Hepatocyte (in vitro differentiated cells): ENCODE data around the gene MAPKAP1. TPM values are rescaled to one million over a fixed set of nuclear protein-coding genes. Genes with fewer than 3 reads are reported as not detected.

ENCODE experiments used
- DNase-seq: peaks from one replicate; pipeline ENCODE4 v3.0.0-alpha.2; 2016; ENCODE audit warnings: low spot score
- H2AFZ ChIP-seq: fragments of 200-600 bp; sonication (generic); 2 replicates; pipeline ENCODE4 v1.6.0; 2016; ENCODE audit warnings: antibody characterized with exemption, mild to moderate bottlenecking
- H3K27ac ChIP-seq: fragments of 200-600 bp; sonication (generic); 2 replicates; pipeline ENCODE4 v1.5.1; 2016; ENCODE audit warnings: mild to moderate bottlenecking
- H3K27me3 ChIP-seq: fragments of 200-600 bp; sonication (generic); 2 replicates; pipeline ENCODE4 v1.6.1; 2016
- H3K36me3 ChIP-seq: fragments of 200-600 bp; sonication (generic); replicated peaks from 2 replicates; pipeline ENCODE4 v1.5.1; 2016; ENCODE audit warnings: low read depth; ENCODE audit not compliant: insufficient read depth
- H3K4me1 ChIP-seq: fragments of 200-600 bp; sonication (generic); 2 replicates; pipeline ENCODE4 v1.5.1; 2016; ENCODE audit warnings: mild to moderate bottlenecking, moderate library complexity; ENCODE audit not compliant: insufficient read depth
- H3K4me2 ChIP-seq: fragments of 200-600 bp; sonication (generic); 2 replicates; pipeline ENCODE4 v1.6.0; 2016
- H3K4me3 ChIP-seq: fragments of 200-600 bp; sonication (generic); 2 replicates; pipeline ENCODE4 v1.5.1; 2016; ENCODE audit warnings: mild to moderate bottlenecking
- H3K79me2 ChIP-seq: fragments of 200-600 bp; sonication (generic); 2 replicates; pipeline ENCODE4 v1.6.0; 2017; ENCODE audit warnings: mild to moderate bottlenecking
- H3K9me2 ChIP-seq: fragments of 200-600 bp; sonication (generic); replicated peaks from 2 replicates; pipeline ENCODE4 v1.6.0; 2017; ENCODE audit warnings: mild to moderate bottlenecking; ENCODE audit not compliant: insufficient read depth
- H3K9me3 ChIP-seq: fragments of 200-600 bp; sonication (generic); 2 replicates; pipeline ENCODE4 v1.5.1; 2016; ENCODE audit warnings: low read depth, mild to moderate bottlenecking
- H4K20me1 ChIP-seq: fragments of 200-600 bp; sonication (generic); 2 replicates; pipeline ENCODE4 v1.6.0; 2016; ENCODE audit warnings: mild to moderate bottlenecking; ENCODE audit not compliant: insufficient read depth, poor library complexity, severe bottlenecking
- EZH2 ChIP-seq: fragments of 200-600 bp; sonication (generic); IDR thresholded peaks from 2 replicates; pipeline ENCODE4 v1.6.1; 2016; ENCODE audit warnings: antibody characterized with exemption, mild to moderate bottlenecking, borderline replicate concordance
- EZH2phosphoT487 ChIP-seq: fragments of 200-600 bp; sonication (generic); IDR thresholded peaks from one replicate; pipeline ENCODE4 v1.6.1; 2018; ENCODE audit warnings: antibody characterized with exemption, mild to moderate bottlenecking, low read depth, moderate library complexity; ENCODE audit not compliant: unreplicated experiment, severe bottlenecking
- WGBS: methylation state at CpG from one replicate; pipeline ENCODE4 v1.1.6; 2016; ENCODE audit warnings: low lambda C conversion rate; ENCODE audit errors: missing lambda C conversion rate; 5-methylcytosine and 5-hydroxymethylcytosine counted together
- polyA plus RNA-seq: library from polyadenylated mRNA; unstranded; fragments of >200 nt; fragmentation: Nextera tagmentation; extraction: Ambion mirVana; gene quantifications from 2 replicates; pipeline ENCODE4 v1.2.1, GENCODE V29; 2016
- total RNA-seq: library from RNA; depleted of rRNA; stranded (reverse); fragments of >200 nt; gene quantifications from 2 replicates; pipeline ENCODE4 v1.2.3, GENCODE V29; 2014
- TF ChIP-seq, protein P1 (sequence below): fragments of 200-600 bp; sonication (generic); IDR thresholded peaks from 2 replicates; pipeline ENCODE4 v1.5.1; 2016; ENCODE audit warnings: antibody characterized with exemption, mild to moderate bottlenecking; ENCODE audit not compliant: poor library complexity

Gene MAPKAP1
- total and polyA plus RNA-seq, 2 experiments from 2014 or later = 74.5 to 79.4 TPM

DNA sequence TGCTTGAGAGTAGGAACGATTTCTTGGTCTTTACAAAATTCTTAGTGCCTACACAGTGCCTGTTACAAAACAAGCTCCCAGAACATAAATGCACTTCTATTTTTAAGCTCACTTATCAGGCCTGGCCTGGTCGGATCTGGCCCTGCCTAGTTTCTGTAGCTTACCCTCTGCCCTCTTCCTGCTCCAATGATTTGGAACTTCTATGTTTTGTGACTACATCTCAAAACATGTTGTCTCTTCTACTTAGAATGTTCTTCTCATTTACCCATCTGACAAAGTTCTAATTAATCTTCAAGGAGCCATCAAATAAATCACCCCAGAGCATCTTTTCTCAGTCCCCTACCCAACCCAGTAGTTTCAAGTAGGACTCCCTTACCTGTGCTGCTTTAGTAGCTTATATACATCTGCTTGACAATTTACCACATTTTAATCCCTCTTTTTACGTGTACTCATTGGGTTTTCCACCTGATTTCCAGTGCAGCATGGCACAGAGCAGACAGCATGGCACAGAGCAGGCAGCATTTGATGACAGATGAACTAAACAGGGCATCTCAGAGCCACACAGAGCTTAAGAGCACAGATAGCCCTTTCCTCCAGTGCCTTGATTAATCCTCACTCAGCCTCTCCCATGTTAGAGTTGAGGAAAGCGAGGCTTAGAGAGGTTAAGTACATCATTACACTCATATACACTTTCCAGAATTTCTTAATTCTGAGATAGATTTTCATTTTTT, 171.9 kb downstream of the MAPKAP1 start:
- TF ChIP-seq, protein P1, sequence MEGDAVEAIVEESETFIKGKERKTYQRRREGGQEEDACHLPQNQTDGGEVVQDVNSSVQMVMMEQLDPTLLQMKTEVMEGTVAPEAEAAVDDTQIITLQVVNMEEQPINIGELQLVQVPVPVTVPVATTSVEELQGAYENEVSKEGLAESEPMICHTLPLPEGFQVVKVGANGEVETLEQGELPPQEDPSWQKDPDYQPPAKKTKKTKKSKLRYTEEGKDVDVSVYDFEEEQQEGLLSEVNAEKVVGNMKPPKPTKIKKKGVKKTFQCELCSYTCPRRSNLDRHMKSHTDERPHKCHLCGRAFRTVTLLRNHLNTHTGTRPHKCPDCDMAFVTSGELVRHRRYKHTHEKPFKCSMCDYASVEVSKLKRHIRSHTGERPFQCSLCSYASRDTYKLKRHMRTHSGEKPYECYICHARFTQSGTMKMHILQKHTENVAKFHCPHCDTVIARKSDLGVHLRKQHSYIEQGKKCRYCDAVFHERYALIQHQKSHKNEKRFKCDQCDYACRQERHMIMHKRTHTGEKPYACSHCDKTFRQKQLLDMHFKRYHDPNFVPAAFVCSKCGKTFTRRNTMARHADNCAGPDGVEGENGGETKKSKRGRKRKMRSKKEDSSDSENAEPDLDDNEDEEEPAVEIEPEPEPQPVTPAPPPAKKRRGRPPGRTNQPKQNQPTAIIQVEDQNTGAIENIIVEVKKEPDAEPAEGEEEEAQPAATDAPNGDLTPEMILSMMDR = no peak
- TF ChIP-seq EZH2 (no peak), EZH2phosphoT487 (no peak)
- no peak overlapping the region for H3K27ac ChIP-seq
- peaks cover 6% of the 10 kb centered on the region for H3K4me1 ChIP-seq
- no peak for DNase-seq
- WGBS = 70% methylated on average over 4 of the region's 4 CpGs
- no peaks in the 10 kb centered on the region for H3K36me3 ChIP-seq
- no peaks in the 10 kb centered on the region for H3K79me2 ChIP-seq
- H3K4me3 ChIP-seq = no peak overlapping the region
- no peaks in the 10 kb centered on the region for H3K9me2 ChIP-seq
- no peaks in the 10 kb centered on the region for H3K9me3 ChIP-seq
- H2AFZ ChIP-seq = no peak overlapping the region
- no peaks in the 10 kb centered on the region for H4K20me1 ChIP-seq
- H3K27me3 ChIP-seq = no peaks in the 10 kb centered on the region
- no peak overlapping the region for H3K4me2 ChIP-seq

DNA sequence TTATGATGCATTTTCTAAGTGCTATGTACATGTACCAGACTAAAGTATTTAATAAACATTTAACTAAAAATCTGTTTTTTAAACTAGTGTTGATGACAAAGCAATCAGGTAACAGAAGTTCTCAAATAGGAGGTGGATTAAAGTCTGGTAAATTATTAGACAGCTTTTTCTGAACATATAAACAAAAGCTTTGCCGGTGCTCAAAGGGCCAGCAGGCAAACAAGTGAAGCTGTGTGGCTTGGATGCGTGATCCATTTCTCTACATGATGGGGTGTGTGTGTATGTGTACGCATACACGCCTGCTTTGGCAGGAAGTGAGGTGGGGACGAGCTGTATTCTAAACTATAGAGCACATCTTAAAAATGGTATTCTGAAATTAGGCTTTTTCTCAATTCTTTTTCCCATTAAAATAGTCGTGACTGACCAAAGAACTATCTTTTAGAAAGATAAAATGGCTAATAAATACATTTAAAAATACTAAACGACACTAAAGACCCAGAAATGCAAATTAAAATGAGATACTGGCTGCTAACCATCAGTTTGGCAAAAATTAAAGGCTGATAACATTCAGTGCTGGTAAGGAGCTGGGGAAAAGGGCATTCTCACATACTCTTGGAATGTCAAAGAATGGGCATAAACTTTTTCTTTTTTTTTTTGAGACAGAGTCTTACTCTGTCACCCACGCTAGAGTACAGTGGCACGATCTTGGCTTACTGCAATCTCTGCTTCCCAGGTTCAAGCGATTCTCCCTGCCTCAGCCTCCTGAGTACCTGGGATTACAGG, 174.0 kb downstream of the MAPKAP1 start:
- H3K4me1 ChIP-seq = peaks cover 6% of the 10 kb centered on the region
- no peak overlapping the region for H2AFZ ChIP-seq
- H3K79me2 ChIP-seq = no peaks in the 10 kb centered on the region
- H3K9me3 ChIP-seq = no peaks in the 10 kb centered on the region
- no peak for DNase-seq
- H3K27ac ChIP-seq = no peak overlapping the region
- no peak overlapping the region for H3K4me2 ChIP-seq
- TF ChIP-seq EZH2 = no peak
- no peak for TF ChIP-seq EZH2phosphoT487
- TF ChIP-seq, protein P1 = no peak
- no peaks in the 10 kb centered on the region for H3K36me3 ChIP-seq
- H4K20me1 ChIP-seq = no peaks in the 10 kb centered on the region
- 93% methylated on average over 10 of the region's 10 CpGs for WGBS
- H3K9me2 ChIP-seq = no peaks in the 10 kb centered on the region
- H3K27me3 ChIP-seq = no peaks in the 10 kb centered on the region
- H3K4me3 ChIP-seq = no peak overlapping the region

DNA sequence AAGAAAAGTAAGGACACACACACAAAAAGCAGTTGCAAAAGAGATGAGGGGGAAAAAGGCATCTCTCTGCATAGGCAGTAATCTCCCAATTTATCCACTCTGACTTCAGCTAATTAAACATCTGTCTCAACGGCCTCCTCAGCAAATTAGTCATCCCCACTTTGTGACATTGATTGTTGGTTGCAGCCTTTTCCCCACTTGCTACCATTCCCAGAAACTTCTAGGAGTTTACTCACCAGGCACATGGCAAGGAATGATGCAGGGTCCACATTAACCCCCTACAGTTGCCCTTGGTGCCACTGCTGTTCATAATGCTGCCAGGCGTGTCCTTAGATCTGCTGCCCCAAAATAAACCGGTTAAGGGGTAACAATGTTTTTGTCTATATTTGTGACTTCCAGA, 174.6 kb downstream of the MAPKAP1 start:
- Histone ChIP-seq H3K27ac (no peak overlapping the region), H3K27me3 (no peaks in the 10 kb centered on the region), H3K79me2 (no peaks in the 10 kb centered on the region), H3K36me3 (no peaks in the 10 kb centered on the region), H3K9me2 (no peaks in the 10 kb centered on the region), H3K9me3 (no peaks in the 10 kb centered on the region), H3K4me3 (no peak overlapping the region), H3K4me1 (peaks cover 2% of the 10 kb centered on the region), H4K20me1 (no peaks in the 10 kb centered on the region), H3K4me2 (no peak overlapping the region), H2AFZ (no peak overlapping the region)
- 84% methylated on average over 3 of the region's 3 CpGs for WGBS
- TF ChIP-seq, protein P1 = no peak
- TF ChIP-seq EZH2phosphoT487 (no peak), EZH2 (no peak)
- DNase-seq = no peak
